Thyroid gland (tissue), 4 donors: ENCODE data around the gene ACP7. TPM values are rescaled to one million over a fixed set of nuclear protein-coding genes. Genes with fewer than 3 reads are reported as not detected.
"Not testable (repeated sequence)": the region's sequence is repeated elsewhere in the genome, so short reads cannot be mapped to it uniquely, and the experiment has no call there.

Source experiments
- DNase-seq, 2 donors: peaks; one replicate each; pipeline ENCODE4 v3.0.0-alpha.2; 2019
- H3K27ac ChIP-seq, 3 donors: fragments of 200-600 bp; sonication (generic); 1 replicate in 2 of 3; 2 replicates in 1 of 3; pipeline ENCODE4 v1.5.1; 2016 to 2019; ENCODE audit warnings: mild to moderate bottlenecking in 1 of 3, moderate library complexity in 1 of 3
- H3K27me3 ChIP-seq: fragments of 200-600 bp; sonication (generic); one replicate; pipeline ENCODE4 v1.5.1; 2019
- H3K36me3 ChIP-seq, 2 donors: fragments of 200-600 bp; sonication (generic); one replicate each; pipeline ENCODE4 v1.5.1; 2016 to 2019
- H3K4me1 ChIP-seq, 2 donors: fragments of 200-600 bp; sonication (generic); one replicate each; pipeline ENCODE4 v1.5.1; 2017 to 2019
- H3K4me3 ChIP-seq, 3 donors: fragments of 200-600 bp; sonication (generic); replicated peaks in 1 of 3; 1 replicate in 2 of 3; 2 replicates in 1 of 3; pipeline ENCODE4 v1.5.1; 2016; ENCODE audit warnings: mild to moderate bottlenecking in 1 of 3
- H3K9me3 ChIP-seq: fragments of 200-600 bp; sonication (generic); one replicate; pipeline ENCODE4 v1.5.1; 2017
- POLR2A ChIP-seq, 2 donors: fragments of 450-650 bp; IDR thresholded peaks; one replicate each; pipeline ENCODE4 v1.6.1; 2017; ENCODE audit warnings: antibody characterized with exemption in 2 of 2, mild to moderate bottlenecking in 2 of 2, moderate library complexity in 1 of 2
- WGBS, 2 donors: methylation state at CpG; one replicate each; pipeline ENCODE4 v1.1.5; 2017; 5-methylcytosine and 5-hydroxymethylcytosine counted together
- intact Hi-C: fragments of 100-400 bp; cut with DNase I; formaldehyde crosslinking; loops from one replicate; pipeline ENCODE4 v1.15.1; 2023
- total RNA-seq, 4 donors: library from RNA; depleted of rRNA; stranded (reverse); fragments of >200 nt; gene quantifications; one replicate each; pipeline ENCODE4 v1.2.3, GENCODE V29; 2016
- TF ChIP-seq, protein P1 (sequence below), 6 experiments: fragments of 200-600 bp in 3 of 6; fragments of 450-650 bp in 3 of 6; sonication (generic) in 3 of 6; IDR thresholded peaks; one replicate each; pipeline ENCODE4 v1.5.1; 2016 to 2019; ENCODE audit warnings: antibody characterized with exemption in 6 of 6, mild to moderate bottlenecking in 2 of 6, inconsistent platforms in 1 of 6, moderate library complexity in 1 of 6

Gene ACP7
- total RNA-seq, 4 donors from 2014 or later, result 0.22 TPM; not detected in 3

GRCh38 chr19:39086386-39086785 is 2.2 kb downstream of the ACP7 start:
- Histone ChIP-seq H3K4me3 (no peak overlapping the region), H3K27me3 (peaks cover 9% of the 10 kb centered on the region), H3K36me3 (no peaks in the 10 kb centered on the region), H3K9me3 (no peaks in the 10 kb centered on the region), H3K4me1 (peaks cover 0 to 8% of the 10 kb centered on the region in 2 donors), H3K27ac (no peak overlapping the region)
- TF ChIP-seq POLR2A (IDR thresholded peaks at IDR 0.05), result no peak
- TF ChIP-seq, protein P1, sequence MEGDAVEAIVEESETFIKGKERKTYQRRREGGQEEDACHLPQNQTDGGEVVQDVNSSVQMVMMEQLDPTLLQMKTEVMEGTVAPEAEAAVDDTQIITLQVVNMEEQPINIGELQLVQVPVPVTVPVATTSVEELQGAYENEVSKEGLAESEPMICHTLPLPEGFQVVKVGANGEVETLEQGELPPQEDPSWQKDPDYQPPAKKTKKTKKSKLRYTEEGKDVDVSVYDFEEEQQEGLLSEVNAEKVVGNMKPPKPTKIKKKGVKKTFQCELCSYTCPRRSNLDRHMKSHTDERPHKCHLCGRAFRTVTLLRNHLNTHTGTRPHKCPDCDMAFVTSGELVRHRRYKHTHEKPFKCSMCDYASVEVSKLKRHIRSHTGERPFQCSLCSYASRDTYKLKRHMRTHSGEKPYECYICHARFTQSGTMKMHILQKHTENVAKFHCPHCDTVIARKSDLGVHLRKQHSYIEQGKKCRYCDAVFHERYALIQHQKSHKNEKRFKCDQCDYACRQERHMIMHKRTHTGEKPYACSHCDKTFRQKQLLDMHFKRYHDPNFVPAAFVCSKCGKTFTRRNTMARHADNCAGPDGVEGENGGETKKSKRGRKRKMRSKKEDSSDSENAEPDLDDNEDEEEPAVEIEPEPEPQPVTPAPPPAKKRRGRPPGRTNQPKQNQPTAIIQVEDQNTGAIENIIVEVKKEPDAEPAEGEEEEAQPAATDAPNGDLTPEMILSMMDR (IDR thresholded peaks at IDR 0.05), result no peak
- DNase-seq, result no peak
- intact Hi-C loops, result no loop called here
- WGBS, 2 donors, result 74 to 76% methylated on average over 4 of the region's 4 CpGs

- DNase-seq, result no peak
- 84 to 89% methylated on average over 8 of the region's 8 CpGs for WGBS, 2 donors
- TF ChIP-seq POLR2A (IDR thresholded peaks at IDR 0.05), result no peak
- TF ChIP-seq, protein P1 (IDR thresholded peaks at IDR 0.05), result no peak
- Histone ChIP-seq H3K27ac (no peak overlapping the region), H3K4me3 (no peak overlapping the region), H3K27me3 (peaks cover 9% of the 10 kb centered on the region), H3K36me3 (no peaks in the 10 kb centered on the region), H3K4me1 (peaks cover 0 to 8% of the 10 kb centered on the region in 2 donors), H3K9me3 (no peaks in the 10 kb centered on the region)
- intact Hi-C loops, result no loop called here
Observed at GRCh38 chr19:39087907-39088686, 3.9 kb downstream of the ACP7 start.

GRCh38 chr19:39090016-39090415 is 5.8 kb downstream of the ACP7 start:
- H3K9me3 ChIP-seq, DNase-seq, H3K27me3 ChIP-seq, H3K36me3 ChIP-seq, H3K4me3 ChIP-seq, H3K4me1 ChIP-seq, H3K27ac ChIP-seq, intact Hi-C loops: not testable (repeated sequence)
- WGBS, 2 donors, result 70 to 73% methylated on average over 8 of the region's 8 CpGs

GRCh38 chr19:39090881-39091280 is 6.7 kb downstream of the ACP7 start:
- no peak for DNase-seq
- intact Hi-C loops, result no loop called here
- no peaks in the 10 kb centered on the region for H3K36me3 ChIP-seq
- no peaks in the 10 kb centered on the region for H3K27me3 ChIP-seq
- H3K9me3 ChIP-seq, result no peaks in the 10 kb centered on the region
- WGBS, 2 donors, result 89 to 93% methylated on average over 4 of the region's 4 CpGs
- no peak overlapping the region for H3K27ac ChIP-seq
- no peak overlapping the region for H3K4me3 ChIP-seq
- no peaks in the 10 kb centered on the region for H3K4me1 ChIP-seq
- TF ChIP-seq, protein P1 (IDR thresholded peaks at IDR 0.05), result no peak
- TF ChIP-seq POLR2A (IDR thresholded peaks at IDR 0.05), result no peak

DNA sequence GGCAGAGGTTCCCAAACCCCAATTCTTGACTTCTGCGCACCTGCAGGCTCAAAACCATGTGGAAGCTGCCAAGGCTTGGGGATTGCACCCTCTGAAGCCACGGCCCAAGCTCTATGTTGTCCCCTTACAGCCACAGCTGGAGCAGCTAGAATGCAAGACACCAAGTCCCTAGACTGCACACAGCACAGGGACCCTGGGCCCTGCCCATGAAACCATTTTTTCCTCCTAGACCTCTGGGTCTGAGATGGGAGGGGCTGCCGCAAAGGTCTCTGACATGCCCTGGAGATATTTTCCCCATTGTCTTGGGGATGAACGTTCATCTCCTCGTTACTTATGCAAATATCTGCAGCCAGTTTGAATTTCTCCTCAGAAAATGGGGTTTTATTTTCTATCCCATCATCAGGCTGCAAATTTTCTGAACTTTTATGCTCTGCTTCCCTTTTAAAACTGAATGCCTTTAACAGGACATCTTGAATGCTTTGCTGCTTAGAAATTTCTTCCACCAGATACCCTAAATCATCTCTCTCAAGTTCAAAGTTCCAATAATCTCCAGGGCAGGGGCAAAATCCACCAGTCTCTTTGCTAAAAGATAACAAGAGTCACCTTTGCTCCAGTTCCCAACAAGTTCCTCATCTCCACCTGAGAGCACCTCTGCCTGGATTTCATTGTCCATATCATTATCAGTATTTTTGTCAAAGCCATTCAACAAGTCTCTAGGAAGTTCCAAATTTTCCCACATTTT is 11.8 kb downstream of the ACP7 start:
- WGBS, 2 donors, result 77 to 90% methylated on average over 4 to 5 of the region's 5 CpGs

DNA sequence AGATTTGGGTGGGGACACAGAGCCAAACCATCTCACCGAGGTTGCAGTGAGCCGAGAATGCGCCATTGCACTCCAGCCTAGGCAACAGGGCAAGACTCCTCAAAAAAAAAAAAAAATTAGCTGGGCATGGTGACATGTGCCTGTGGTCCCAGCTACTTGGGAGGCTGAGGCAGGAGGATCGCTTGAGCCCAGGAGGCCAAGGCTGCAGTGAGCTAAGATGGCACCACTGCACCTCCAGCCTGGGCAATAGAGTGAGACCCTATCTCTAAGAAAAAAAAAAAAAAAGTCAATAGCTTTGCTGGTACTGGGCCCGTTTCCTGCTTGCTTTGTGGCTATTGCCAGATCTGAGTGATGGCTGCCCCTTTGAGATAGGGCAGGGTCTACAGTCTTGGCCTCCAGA is 13.1 kb downstream of the ACP7 start:
- Histone ChIP-seq H3K4me1 (peaks cover 0 to 4% of the 10 kb centered on the region in 2 donors), H3K36me3 (no peaks in the 10 kb centered on the region), H3K9me3 (no peaks in the 10 kb centered on the region), H3K4me3 (no peak overlapping the region), H3K27ac (no peak overlapping the region), H3K27me3 (peaks cover 5% of the 10 kb centered on the region)
- intact Hi-C loops, result no loop called here
- no peak for DNase-seq
- 62 to 96% methylated on average over 5 of the region's 5 CpGs for WGBS, 2 donors
- TF ChIP-seq POLR2A (IDR thresholded peaks at IDR 0.05), result no peak

More for the DNA sequence above, 11.8 kb downstream of the ACP7 start:
- H3K36me3 ChIP-seq, H3K4me1 ChIP-seq, H3K9me3 ChIP-seq, H3K4me3 ChIP-seq, DNase-seq, intact Hi-C loops, H3K27me3 ChIP-seq, H3K27ac ChIP-seq: not testable (repeated sequence)
